ENCODE results near the gene NPRL2. TPM values are rescaled to one million over a fixed set of nuclear protein-coding genes. Genes with fewer than 3 reads are reported as not detected.

The NPRL2 gene
- total RNA-seq, 2 donors from 2014 or later, result 27.0 to 30.9 TPM

DNA sequence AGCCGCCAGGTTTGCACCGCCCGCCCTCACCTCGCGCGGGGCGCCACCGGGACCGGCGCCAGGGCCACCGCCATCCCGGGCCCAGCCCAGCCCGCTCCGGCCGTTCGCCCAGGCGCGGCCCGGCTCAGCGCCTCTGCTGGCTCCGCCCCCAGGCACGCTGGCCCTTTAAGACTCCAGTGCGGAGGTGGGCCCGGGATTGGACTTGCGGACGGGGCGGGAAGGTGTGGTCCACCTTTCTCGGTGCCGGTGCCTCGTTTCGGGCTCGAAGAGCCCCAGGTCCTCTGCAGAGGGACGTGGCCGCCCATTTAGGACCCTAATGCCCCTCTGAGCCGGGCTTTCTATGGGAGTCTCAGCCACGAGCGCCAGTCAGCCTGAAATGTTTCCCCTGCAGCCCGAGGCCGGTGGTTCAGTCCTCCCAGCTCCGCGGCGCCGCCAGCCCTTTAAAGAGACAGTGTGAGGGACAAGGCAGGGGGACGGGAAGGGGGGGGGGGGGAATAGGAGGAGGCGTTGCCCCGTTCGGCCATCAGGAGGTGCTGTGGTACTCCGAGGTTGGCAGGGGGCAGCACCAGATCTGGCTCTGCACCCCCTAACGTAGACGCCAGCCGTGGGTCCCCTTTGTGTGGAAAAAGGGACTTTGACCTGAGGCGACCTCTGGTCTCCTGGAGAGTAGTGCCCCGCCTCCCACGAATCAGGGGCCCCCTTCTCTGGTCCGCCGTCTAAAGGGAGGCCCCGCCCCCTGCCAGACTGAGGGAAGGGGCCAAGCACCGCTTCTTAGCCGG, 29.1 kb downstream of the NPRL2 start:
- Histone ChIP-seq H3K4me3 (peak overlapping the region in 1 of 2 donors; percentile 62), H3K9me3 (no peaks in the 10 kb centered on the region), H3K27me3 (no peaks in the 10 kb centered on the region), H3K4me1 (peaks cover 67% of the 10 kb centered on the region), H3K36me3 (replicated peaks in 1 of 2; ENCODE audit: insufficient read depth in 1 of 2, low read depth in 2 of 2) (peaks cover 0 to 5% of the 10 kb centered on the region in 2 donors), H3K27ac (peak overlapping the region; percentile 88 to 98 (median 96))
- 2 to 20% methylated on average over 1 to 57 of the region's 59 CpGs for WGBS, 2 donors
- ATAC-seq, result peak; percentile 89
- no peak for TF ChIP-seq POLR2A (IDR thresholded peaks at IDR 0.05)
- peak in 6 of 7 experiments; percentile 16 to 48 (median 32) for TF ChIP-seq CTCF (IDR thresholded peaks at IDR 0.05)
- intact Hi-C loops (cut with DNase I), result no loop called here
- DNase-seq, result peak; percentile 90 to 93 (median 91)

- Histone ChIP-seq H3K4me3 (peak overlapping the region in 1 of 2 donors; percentile 62), H3K9me3 (no peaks in the 10 kb centered on the region), H3K36me3 (replicated peaks in 1 of 2; ENCODE audit: insufficient read depth in 1 of 2, low read depth in 2 of 2) (peaks cover 0 to 5% of the 10 kb centered on the region in 2 donors), H3K27me3 (no peaks in the 10 kb centered on the region), H3K27ac (peak overlapping the region; percentile 88 to 98 (median 96)), H3K4me1 (peaks cover 60% of the 10 kb centered on the region)
- peak; percentile 75 for ATAC-seq
- no peak for TF ChIP-seq CTCF (IDR thresholded peaks at IDR 0.05)
- TF ChIP-seq POLR2A (IDR thresholded peaks at IDR 0.05), result peak in 2 of 3 donors; percentile 59 to 64
- peak; percentile 75 to 84 (median 80) for DNase-seq
- intact Hi-C loops (cut with DNase I), result no loop called here
- WGBS, 2 donors, result 0% methylated on average over 43 of the region's 45 CpGs; no CpG with 5 or more reads in 1 of the 2 donors
Measured at GRCh38 chr3:50320853-50321335, 29.7 kb downstream of the NPRL2 start.

GRCh38 chr3:50319894-50320625, 30.5 kb downstream of the NPRL2 start:
- ATAC-seq, result no peak
- 72 to 79% methylated on average over 22 to 27 of the region's 29 CpGs for WGBS, 2 donors
- Histone ChIP-seq H3K36me3 (replicated peaks in 1 of 2; ENCODE audit: insufficient read depth in 1 of 2, low read depth in 2 of 2) (peaks cover 0 to 5% of the 10 kb centered on the region in 2 donors), H3K4me1 (peaks cover 59% of the 10 kb centered on the region), H3K9me3 (no peaks in the 10 kb centered on the region), H3K27ac (peak overlapping the region; percentile 88 to 98 (median 96)), H3K4me3 (peak overlapping the region in 1 of 2 donors; percentile 62), H3K27me3 (no peaks in the 10 kb centered on the region)
- intact Hi-C loops (cut with DNase I), result no loop called here
- no peak for DNase-seq
- TF ChIP-seq CTCF (IDR thresholded peaks at IDR 0.05) (no peak), POLR2A (IDR thresholded peaks at IDR 0.05) (no peak)

DNA sequence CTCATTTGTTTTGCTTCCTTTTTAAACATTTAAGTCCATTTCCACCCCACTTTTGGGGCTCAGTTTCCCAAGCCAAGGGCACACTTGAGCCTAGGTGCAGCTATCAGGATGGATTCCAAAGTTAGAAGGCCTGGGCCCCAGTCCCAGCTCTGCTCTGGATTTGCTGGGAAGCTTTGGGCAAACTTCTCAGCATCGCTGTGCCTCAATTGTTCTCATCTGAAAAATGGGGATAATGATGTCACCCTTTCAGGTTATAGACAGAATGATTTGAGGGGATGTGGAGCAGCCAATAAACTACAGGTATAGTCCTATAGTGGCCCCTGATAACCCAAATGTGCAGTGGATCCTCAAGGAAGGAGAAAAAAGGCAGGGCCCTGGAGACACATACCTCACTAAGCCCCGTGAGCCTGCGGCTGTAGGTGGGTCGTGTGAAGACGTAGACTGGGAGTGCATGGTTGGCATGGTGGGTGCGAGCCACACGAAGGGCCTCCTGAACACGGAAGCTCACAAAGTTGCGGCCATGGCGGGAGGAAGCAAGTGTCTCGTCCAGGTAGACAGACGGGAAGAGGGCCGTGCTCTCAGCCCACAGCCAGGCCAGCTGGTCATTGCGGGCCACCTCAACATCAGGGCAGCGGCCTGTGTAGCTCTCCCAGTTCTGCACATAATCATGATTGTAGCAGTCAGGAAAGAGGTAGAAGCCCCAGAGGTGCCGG, 31.2 kb downstream of the NPRL2 start:
- TF ChIP-seq POLR2A (IDR thresholded peaks at IDR 0.05) (no peak), CTCF (IDR thresholded peaks at IDR 0.05) (no peak)
- DNase-seq (no peak), ATAC-seq (no peak)
- peaks cover 0 to 5% of the 10 kb centered on the region in 2 donors for H3K36me3 ChIP-seq (replicated peaks in 1 of 2; ENCODE audit: insufficient read depth in 1 of 2, low read depth in 2 of 2)
- no peaks in the 10 kb centered on the region for H3K9me3 ChIP-seq
- H3K4me3 ChIP-seq, result no peak overlapping the region
- no peak overlapping the region for H3K27ac ChIP-seq
- WGBS, 2 donors, result 84 to 92% methylated on average over 14 to 16 of the region's 16 CpGs
- H3K4me1 ChIP-seq, result peaks cover 53% of the 10 kb centered on the region
- intact Hi-C loops (cut with DNase I), result no loop called here
- H3K27me3 ChIP-seq, result no peaks in the 10 kb centered on the region

All from body of pancreas (tissue), 4 donors.